CD4-positive, alpha-beta T cell treated with Interleukin-21 for 1 hour (primary cell): ENCODE results near the gene ANKRD1.

Experiments
- DNase-seq: peaks from one replicate; pipeline ENCODE4 v3.0.0-alpha.2; 2020

The ANKRD1 gene

DNA sequence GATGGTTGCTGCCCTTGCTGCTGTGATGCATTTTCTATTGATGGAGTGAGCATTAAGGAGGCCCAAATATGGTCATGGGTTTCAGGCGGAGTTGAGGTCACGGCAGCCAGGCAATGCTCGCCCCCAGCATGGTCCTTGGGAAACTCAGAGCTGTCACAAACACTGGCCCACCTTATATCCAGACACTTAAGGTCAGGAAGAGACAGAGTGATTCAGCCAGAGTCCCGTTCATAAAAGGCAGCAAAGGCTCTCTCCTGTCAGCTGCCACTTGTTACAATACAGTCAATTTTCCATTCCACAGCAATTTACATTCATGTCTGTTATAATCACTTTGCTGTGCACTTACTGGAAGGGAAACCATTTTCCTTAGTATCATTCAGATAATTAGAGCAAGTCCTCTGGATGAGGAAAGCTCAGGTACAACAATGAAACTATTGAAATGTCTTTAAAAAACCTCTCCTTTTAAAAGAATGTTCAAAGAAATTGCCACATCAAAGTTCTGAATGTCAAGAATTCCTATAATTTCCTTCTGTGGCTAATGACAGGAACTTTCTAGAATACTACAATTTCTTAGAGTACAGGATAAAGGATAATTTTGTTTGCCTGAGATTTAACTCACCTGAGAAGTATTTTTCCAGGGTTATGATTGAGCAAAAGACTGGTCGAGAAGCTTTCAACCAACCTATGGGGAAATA is 14.8 kb upstream of the ANKRD1 start:
- no peak for DNase-seq

DNA sequence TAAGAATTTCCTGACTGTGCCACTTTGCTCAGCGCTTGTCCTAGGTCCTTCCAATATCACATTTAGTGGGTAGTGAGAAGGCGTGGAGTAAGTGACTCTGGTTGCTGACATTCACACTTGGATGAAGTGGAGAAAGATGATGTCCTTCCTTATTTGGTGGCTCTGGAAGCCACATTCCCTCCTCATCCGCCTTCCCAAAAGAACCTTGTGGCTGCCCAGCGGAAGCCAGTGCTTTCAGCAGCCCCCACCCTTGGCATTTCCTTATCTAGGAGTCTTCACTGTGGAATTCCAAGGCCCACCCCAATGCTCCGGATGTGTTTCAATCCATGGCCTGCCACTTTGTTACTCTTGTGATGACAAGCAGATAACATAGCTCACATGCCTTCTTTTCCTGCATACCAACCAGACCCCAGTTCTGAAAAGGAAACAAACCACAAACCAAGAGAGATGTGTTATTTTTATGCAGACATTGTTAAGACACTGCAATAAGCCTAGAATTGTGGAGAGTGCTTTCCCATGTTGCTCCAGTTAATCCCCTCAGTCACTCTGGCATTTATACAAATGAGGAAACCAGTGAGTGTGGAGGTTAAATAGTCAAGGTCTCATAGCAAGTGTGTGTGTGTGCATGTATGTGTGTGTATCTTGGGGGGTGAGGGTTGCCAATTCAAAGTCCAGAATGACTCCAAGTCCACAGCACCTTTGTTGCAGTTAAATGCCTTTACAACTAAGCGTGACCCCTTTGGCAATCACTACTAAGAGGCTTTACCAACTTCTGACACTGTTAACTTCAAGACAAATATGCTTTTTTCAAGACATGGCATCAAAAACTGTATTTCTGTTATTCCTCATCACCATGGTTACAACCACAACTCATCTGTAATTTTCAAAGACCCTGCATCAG is 10.3 kb upstream of the ANKRD1 start:
- DNase-seq: no peak

DNA sequence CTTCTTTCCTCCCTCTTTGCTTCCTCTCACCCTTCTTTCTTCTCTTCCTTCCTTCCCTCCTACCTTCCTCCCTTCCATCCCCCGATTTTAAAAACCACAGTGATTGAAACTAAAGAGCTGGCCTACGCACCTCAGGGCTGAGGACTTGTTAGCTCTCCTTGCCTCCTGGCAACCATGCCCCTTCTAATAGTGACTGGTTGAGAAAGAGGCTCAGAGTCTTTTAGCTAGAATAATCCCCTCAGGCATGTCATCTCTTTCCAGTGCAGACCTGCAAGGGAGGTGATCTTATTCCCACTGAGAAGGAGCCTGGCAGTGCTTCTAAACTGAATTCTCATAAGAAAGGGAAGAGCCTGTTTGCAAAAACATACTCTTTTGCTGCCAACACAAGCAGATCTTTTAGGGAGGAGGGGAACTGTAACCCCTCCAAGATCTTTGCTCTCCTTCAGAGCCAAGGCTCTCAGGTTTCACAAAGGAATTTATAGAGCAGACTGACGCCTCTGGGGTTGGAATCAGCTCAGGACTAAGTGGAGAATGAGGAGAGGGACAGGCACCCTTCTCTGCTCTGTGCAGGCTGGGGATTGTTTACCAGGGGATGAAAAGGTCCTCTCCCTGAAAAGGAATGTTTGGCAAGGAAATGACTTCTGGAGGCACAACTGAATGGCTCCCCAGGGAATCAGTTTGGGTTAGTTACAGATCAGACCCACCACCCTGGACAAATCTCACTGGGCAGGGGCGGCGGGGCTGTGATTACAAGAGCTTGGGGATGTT is 9.4 kb upstream of the ANKRD1 start:
- no peak for DNase-seq

DNA sequence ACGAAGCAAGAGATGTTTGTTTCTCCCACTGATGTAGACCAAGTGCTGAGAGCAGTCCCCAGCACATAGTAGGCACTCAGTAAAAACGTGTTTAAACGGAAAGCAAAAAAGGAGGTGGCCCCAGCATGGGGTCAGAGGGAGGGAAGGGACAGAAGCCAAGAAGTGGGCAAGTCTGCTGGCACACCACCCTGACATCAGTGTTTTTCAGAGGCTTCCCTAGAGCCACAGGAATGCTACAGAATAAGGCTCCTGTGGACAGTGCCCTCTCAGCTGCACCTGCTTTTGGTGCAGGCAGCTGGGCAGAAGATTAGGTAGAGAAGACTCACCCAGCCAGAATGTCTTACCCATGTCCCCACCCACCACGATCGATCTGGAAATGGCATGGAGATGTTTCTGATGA is 8.3 kb upstream of the ANKRD1 start:
- DNase-seq: no peak

DNA sequence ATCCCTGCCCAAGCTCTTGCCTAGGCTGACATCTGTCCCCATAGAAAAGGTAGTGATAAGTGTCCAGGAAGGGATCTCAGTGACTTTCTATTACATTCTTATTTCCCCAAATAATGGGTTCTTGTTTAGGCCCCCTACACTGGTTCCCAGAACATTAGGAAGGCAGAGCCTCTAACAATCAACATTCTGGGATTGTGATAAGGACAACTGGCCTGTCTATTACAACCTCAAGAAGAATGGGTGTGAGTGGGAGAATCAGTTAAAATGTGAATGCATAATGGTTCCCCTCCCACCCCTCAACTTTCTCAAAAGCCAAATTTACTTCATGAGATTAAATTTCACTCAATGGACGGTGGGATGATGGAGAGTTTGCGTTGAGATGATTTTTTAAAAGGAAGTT is 6.4 kb upstream of the ANKRD1 start:
- no peak for DNase-seq

DNA sequence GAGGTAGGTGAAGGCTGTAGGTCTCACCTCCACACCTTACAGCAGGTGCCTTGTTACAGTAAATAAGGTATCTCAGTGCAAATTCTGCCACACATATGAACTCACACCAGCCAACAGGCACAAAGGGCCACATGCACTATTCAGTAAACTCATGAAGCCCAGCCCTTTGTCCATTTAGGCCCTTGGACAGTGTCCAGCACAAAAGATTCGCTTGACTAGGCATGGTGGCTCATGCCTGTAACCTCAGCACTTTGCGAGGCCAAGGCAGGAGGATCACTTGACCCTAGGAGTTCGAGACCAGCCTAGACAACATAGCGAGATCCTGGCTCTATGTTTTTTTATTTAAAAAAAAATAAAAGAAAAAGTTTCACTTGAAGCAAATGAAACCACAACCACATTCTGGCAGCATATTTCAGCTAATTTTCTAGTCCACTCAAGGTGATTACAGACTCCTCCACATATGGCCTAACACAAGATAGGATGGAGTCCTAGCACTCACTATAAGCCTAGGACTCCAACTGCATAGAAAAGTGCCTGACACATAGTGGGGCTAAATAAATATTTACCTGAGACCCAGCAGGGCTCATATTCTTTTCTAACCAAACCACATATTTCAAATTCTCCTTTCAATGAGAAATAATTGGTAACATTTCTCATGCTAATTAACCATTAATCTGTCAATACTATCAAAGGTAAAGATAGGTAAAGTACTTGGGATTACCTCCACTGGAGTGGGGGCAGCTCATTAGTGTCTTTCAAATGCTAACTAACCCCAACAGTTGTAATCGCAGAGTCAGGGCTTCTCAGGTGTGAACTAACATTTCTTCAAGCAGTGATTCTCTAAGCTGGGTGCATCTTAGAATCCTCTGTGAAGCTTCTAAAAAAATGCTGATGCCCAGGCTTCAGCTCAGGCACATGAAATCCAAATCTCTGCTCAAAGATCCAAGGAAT is 4.5 kb upstream of the ANKRD1 start:
- no peak for DNase-seq

DNA sequence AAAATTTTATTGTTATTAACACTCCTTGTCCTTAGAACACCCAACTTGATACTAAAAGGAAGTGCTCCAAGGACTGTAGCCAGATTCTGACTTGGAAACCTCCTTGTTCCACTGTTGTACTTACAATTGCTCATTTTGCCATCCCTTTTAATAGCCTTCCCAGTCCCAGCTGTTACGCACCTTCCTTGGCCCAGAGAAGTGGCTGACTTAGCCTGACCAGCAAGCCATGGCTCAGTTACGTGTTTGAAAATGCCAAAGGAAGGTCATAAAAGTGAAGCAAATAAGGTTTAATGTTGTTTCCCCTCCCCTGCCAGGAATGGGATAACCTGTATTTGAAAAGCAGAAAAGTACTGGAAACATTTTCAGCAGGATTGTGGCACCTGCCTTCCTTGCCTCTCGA is 3.7 kb upstream of the ANKRD1 start:
- no peak for DNase-seq

DNA sequence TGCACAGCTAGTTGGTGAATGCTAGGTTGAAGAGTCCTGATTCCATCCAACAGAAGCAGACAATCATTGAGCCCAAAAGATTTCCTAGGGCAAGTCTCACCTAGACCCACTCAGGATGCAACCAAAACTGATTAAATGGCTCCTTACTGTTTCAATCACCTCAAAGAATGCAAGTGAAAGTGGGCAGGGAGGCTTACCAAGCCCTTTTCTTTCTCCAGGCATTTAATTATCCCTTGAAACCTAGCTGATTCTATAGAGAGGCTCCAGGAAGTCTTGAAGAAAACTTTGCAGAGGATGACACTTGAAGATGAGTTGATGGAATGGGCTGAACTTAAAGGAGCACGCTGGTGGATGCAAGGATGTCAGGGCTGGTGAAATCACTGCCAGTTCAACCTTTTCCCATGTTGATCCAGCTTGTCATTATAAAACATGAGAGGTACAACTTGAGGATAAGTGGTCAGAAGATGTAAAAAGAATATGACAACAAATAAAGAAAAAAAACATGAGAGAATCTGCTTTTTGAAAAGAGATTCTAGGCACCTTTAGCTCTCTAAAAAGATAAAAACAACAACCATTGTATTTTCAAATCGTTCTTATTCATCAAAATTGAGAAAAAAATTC is 2.3 kb upstream of the ANKRD1 start:
- no peak for DNase-seq

DNA sequence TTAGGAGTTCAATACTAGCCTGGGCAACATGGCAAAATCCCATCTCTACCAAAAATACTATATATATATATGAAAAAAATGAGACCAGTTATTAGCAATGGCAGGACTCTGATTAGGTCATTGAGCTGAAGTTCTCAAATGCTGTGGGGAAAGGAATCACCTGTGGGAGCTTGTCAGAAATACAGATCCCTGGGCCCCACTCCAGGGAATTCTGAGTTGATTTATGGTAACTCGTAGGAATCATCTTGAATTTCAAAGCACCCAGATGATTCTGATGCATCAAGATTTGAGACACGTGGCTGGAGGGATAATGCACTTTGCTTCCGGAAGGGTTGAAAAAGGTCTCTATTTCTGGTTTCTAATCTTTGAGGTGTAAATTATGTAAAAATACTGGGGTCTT is 1.0 kb upstream of the ANKRD1 start:
- no peak for DNase-seq

DNA sequence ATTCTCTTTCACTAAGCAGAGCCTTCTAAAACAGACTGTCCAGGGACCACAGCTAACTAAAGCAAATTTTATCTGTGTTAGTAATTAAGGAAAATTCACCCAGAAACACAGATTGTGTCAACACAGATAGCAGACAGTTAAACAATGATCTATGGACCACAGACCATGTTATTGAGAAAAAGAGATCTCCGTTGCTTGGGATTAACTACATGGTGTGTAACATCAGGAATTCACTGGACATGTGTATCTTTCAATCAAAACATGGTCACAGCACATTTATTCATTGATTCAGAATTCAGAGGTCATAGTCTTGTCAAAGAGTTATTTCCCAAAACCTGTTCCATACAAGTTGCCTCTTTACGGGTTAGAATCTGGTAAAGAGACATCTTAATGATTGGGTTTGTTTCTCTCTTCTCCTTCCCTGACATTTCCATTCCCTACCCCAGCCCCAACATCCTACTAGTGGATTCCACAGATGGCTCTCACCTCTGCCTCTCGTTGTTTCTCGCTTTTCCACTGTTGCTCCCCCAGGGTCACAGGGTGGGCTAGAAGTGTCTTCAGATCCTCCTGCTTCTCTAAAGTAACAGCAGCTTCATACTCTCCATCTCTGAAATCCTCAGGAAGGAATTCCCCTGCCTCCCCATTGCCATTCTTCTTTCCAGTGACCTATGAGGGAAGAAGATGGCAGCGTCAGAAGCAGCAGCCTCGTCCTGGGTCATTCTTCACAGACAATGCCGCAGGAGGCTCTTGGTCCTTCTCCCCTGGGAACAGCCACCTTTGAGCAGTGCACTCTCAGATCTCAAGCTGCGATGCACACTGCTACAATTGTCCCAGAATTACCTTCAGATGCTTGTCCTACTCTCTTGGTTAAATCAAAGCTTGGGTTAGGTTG is 958 bp downstream of the ANKRD1 start:
- DNase-seq: no peak

DNA sequence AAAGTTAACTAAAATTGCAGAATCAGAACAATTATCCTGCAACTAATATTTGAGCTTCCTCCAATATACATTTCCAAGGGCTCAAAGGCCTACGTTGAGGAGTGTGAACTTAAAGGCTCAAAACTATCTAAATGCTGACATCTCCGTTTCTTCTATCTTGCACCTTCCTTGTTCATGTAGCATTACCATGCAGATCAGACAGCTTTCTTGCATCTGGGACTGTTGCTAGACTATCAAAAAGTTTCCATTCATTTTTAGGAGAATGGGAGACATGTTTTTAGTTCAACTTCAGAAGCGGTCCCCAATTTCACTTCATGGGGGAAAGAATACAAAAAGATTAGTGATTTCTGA is 2.9 kb downstream of the ANKRD1 start:
- no peak for DNase-seq

DNA sequence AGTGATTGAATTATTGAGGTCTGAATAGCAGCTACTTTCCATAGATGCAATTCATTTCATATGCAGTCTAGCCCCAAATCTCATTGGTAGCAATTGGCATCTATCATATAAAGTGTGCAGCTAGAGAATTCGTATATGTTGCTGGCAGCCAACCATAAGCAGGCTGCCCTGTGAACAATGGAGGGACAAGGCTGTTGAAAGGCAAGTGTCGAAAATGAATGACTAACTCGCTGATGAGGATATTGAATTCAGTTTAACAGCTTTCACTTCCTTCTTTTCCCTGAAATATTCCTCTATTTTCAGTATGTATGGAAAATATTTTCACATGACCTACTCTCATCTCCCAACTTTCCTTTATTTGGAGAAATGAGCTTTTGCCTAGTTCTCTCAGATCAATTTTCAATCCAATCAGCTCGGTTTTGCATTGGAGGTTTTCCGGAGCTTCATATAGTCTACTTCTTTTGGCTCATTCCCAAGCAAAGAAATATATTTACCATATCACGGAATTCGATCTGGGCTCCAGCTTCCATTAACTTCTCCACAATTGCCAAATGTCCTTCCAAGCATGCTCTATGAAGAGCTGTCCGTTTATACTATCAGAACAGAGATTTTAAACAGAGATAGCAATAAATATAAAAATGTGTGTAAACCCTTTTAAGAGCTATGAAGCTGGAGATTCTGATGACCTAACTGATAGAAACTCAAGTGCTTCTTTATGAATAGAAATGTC is 3.5 kb downstream of the ANKRD1 start:
- no peak for DNase-seq

DNA sequence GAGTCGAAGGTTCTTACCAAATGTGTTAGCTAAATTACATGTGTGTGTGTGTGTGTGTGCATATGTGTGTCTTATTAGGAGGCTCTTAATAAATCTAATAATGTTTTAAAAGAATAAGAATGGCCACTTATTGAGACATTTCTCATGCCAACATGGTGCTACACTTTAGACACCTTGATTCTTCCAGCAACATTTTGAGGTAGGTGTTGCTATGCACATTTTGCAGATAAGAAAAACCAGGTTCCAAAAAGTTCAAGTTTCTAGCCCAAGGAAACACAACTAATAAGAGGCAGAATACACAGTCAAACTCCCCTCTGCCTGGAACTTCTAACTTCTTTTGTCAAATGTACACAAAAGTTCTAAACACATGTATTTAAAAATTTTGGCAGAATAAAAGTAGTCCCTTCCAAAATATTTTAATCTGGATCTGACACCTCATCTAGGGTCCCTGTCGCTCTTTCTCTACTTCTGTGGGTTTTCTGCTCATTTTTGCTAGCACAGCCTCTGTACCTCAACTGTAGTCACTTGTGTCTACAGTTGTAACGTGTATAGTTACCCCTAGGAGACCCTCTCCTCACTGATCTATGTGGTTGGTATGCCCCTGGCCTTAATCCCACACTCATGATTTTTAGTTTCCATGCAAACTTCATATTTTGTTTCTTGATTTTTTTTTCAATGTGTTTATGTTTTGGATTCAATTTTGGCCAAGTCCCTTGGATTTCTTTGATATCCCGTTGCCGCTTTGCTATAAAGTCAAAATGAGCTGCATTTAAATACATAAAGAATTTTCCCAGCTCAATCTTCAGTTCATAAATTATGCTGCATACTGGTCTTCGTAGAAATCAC is 4.3 kb downstream of the ANKRD1 start:
- DNase-seq: no peak

DNA sequence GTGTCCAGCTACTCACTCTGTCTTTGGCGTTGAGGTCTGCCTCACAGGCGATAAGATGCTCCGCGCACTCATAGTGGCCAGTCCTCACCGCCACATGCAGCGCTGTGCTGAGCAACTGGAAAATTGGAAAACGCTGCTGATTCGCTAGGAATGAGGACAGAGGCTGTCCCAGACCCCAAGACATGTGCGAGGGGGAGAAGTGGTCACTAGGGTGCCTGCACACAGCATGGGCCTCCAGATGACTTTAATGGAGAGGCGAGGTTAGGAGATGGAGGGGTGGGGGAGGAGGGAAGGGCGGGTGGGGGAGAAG is 5.2 kb downstream of the ANKRD1 start:
- DNase-seq: no peak

DNA sequence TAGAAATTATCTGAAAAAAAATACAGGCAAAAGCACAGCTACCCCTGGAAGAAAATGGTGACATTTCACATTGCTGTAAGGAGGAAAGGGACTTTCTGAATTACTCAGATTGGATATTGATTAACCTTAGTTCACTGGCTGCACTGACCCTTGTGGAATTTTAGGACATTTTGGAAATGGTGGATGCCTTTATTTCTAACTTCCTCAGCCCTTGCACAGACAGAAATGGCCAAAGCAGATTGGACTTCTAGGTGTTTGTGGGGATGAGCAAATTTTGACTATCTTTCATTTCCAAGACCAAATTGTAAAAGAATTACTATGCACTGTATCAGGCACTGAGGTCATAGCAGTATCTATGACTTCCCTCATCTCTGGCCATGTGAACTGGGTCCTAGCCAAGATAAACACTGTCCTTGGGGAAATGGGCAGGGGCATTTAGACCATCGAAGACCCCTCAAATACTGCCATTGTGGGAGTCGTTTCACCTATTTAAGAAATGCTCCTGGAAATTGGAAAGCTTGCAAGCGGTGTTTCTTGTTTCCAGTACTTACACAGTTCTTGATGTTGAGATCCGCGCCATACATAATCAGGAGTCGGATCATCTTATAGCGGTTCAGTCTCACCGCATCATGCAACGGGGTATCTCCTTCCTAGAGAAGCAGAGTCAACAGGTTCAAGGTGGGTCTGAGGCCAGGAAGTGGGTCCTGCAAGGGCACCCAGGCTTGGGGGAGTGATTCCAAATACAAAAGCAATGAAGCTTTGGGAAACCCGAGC is 5.7 kb downstream of the ANKRD1 start:
- no peak for DNase-seq

DNA sequence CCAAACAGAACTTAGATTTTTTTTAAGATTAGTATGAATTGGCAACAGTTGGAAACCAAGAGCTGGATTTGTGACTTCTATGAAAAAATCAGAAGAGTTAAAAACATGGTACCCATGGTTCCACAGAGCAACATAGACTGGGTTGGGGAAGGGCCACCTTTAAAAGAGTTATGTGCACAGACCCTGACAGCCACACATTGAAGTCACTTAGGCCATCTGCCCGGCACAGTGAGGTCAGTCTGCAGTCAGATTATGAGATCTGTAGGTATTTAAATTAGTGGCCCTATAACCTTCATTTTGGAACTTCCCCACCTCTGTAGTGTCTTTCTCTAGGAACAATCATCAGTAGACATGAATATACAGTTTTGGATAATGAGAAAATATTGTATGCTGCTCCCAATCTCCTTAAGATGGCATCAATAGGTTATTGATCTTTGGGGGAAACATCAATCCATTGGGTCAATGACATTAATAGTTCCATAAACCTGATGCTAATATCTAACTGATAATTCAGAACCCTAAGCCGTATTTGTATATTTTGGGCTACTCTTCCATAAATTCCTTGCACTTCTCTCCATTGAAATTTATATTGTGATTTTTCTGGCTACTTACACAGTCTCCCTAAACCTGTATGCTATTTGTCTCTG is 7.0 kb downstream of the ANKRD1 start:
- no peak for DNase-seq

DNA sequence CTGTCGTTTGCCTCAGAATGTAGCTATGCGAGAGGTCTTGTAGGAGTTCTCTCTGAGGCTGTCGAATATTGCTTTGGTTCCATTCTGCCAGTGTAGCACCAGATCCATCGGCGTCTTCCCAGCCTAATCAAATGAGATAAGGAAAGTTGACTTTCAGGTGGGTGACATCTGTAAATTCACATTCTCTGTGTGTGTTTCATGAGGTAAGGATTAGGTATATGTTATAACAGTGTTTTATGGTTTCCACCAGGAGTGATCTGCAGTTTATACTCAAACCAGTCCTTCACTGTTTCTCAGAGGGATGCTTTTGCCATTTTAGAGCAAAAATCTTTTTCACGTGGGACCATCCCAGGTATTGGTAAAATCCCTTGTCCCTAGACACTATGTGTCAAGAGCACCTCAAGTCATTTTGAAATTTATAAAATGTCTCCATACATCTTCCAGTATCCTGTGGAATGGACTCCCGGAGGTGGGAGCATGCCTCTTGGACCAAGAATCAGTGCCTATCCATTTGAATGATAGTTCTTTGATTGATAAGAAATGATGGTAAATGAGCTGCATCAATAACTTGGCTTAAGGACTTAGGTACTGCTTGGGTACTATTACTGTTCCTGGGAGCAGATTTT is 7.9 kb downstream of the ANKRD1 start:
- no peak for DNase-seq

DNA sequence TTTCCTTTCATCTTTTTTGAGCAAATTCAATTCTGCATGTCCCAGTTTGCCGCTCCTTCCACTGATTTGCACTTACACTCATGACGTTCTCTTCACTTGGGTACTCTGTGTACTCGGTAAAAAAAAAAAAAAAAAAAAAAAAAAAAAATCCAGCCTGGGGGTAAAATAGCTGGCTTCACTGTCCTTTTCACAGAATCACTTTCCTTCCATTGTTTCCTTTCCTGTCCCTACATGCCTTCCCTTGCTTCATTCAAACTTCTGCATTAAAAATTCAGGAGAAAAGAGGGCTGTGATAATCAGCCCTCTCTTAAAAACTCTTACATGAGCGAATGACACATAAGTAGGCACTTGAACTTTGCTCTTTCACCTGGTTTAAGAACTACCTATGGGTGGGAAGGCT is 8.7 kb downstream of the ANKRD1 start:
- DNase-seq: no peak
